GM21528 (cell line): Measurements from ENCODE around the gene WDCP.

Experiments
- ATAC-seq: cut with Tn5 transposase; IDR thresholded peaks from one replicate; pipeline ENCODE4 v1.9.1; 2021; ENCODE audit warnings: mild to moderate bottlenecking, moderate library complexity; ENCODE audit not compliant: unreplicated experiment, low FRiP score

The WDCP gene

GRCh38 chr2:24008672-24009366 is 38.4 kb downstream of the WDCP start:
- ATAC-seq: no peak

GRCh38 chr2:24007693-24008092 is 39.5 kb downstream of the WDCP start:
- no peak for ATAC-seq

GRCh38 chr2:23994567-23994966 is 52.6 kb downstream of the WDCP start:
- ATAC-seq: no peak

- ATAC-seq: no peak
Observed at GRCh38 chr2:23993736-23994269, 53.4 kb downstream of the WDCP start.

GRCh38 chr2:23992931-23993330 is 54.3 kb downstream of the WDCP start:
- no peak for ATAC-seq

GRCh38 chr2:23988371-23988770 is 58.8 kb downstream of the WDCP start:
- no peak for ATAC-seq
